Osteocyte (in vitro differentiated cells): ENCODE data around the gene SMIM14. TPM values are rescaled to one million over a fixed set of nuclear protein-coding genes. Genes with fewer than 3 reads are reported as not detected.

Source experiments
- DNase-seq: peaks from one replicate; pipeline ENCODE4 v3.0.0; 2021; ENCODE audit warnings: mixed read lengths; ENCODE audit not compliant: unreplicated experiment; ENCODE audit errors: extremely low spot score
- H3K27ac Mint-ChIP-seq: one replicate; pipeline ENCODE4 v1.8.0; 2021; ENCODE audit warnings: mild to moderate bottlenecking, mixed read lengths; ENCODE audit not compliant: unreplicated experiment
- H3K27me3 Mint-ChIP-seq: one replicate; pipeline ENCODE4 v1.8.0; 2021; ENCODE audit warnings: mixed read lengths; ENCODE audit not compliant: unreplicated experiment
- H3K36me3 Mint-ChIP-seq: one replicate; pipeline ENCODE4 v1.8.0; 2021; ENCODE audit warnings: mixed read lengths; ENCODE audit not compliant: unreplicated experiment
- H3K4me1 Mint-ChIP-seq: one replicate; pipeline ENCODE4 v1.8.0; 2021; ENCODE audit warnings: mixed read lengths; ENCODE audit not compliant: unreplicated experiment
- H3K4me3 Mint-ChIP-seq: one replicate; pipeline ENCODE4 v1.8.0; 2021; ENCODE audit warnings: mild to moderate bottlenecking, moderate library complexity, mixed read lengths; ENCODE audit not compliant: unreplicated experiment
- H3K9me3 Mint-ChIP-seq: one replicate; pipeline ENCODE4 v1.8.0; 2021; ENCODE audit warnings: mixed read lengths; ENCODE audit not compliant: unreplicated experiment
- CTCF ChIP-seq: fragments of 200-600 bp; sonication (generic); IDR thresholded peaks from 2 replicates; pipeline ENCODE4 v1.5.0; 2021; ENCODE audit warnings: antibody characterized with exemption, mild to moderate bottlenecking, moderate library complexity
- total RNA-seq: library from RNA; stranded (reverse); gene quantifications from 2 replicates; pipeline ENCODE4 v1.2.1, GENCODE V29; 2021

Gene SMIM14
- total RNA-seq, 1 donor from 2014 or later, result 67.1 TPM

GRCh38 chr4:39627413-39627812, 11.3 kb downstream of the SMIM14 start:
- DNase-seq, result peak; percentile 0
- Mint-ChIP-seq H3K4me1 (peaks cover 37% of the 10 kb centered on the region), H3K4me3 (no peak overlapping the region), H3K27ac (no peak overlapping the region), H3K9me3 (no peaks in the 10 kb centered on the region), H3K27me3 (no peaks in the 10 kb centered on the region), H3K36me3 (peaks cover 20% of the 10 kb centered on the region)
- no peak for TF ChIP-seq CTCF

DNA sequence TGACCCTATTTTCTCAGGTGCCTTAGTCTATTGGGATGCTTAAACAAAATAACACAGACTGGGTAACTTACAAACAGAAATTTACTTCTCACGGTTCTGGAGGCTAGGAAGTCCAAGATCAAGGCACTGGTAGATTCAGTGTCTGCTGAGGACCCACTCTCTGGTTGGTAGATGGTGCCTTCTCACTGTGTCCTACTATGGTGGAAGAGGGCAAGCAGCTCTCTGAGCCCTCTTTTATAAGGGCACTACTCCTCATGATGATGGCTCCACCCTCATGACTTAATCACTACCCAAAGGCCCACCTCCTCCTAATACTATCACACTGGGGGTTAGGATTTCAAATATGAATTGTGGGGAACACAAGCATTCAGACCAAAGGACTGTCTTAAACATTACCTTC, 11.8 kb downstream of the SMIM14 start:
- H3K4me1 Mint-ChIP-seq, result peaks cover 37% of the 10 kb centered on the region
- peaks cover 20% of the 10 kb centered on the region for H3K36me3 Mint-ChIP-seq
- TF ChIP-seq CTCF, result no peak
- no peaks in the 10 kb centered on the region for H3K9me3 Mint-ChIP-seq
- no peak overlapping the region for H3K4me3 Mint-ChIP-seq
- no peak overlapping the region for H3K27ac Mint-ChIP-seq
- H3K27me3 Mint-ChIP-seq, result no peaks in the 10 kb centered on the region
- DNase-seq, result peak; percentile 17

GRCh38 chr4:39626261-39626660, 12.4 kb downstream of the SMIM14 start:
- no peak for TF ChIP-seq CTCF
- Mint-ChIP-seq H3K36me3 (peaks cover 20% of the 10 kb centered on the region), H3K4me1 (peaks cover 42% of the 10 kb centered on the region), H3K4me3 (no peak overlapping the region), H3K9me3 (no peaks in the 10 kb centered on the region), H3K27ac (peak overlapping the region; percentile 12), H3K27me3 (no peaks in the 10 kb centered on the region)
- DNase-seq, result peak; percentile 3

GRCh38 chr4:39621582-39621981, 17.1 kb downstream of the SMIM14 start:
- peak overlapping the region; percentile 54 for H3K4me3 Mint-ChIP-seq
- peak overlapping the region; percentile 98 for H3K27ac Mint-ChIP-seq
- no peaks in the 10 kb centered on the region for H3K9me3 Mint-ChIP-seq
- no peaks in the 10 kb centered on the region for H3K27me3 Mint-ChIP-seq
- peaks cover 64% of the 10 kb centered on the region for H3K4me1 Mint-ChIP-seq
- DNase-seq, result no peak
- H3K36me3 Mint-ChIP-seq, result peaks cover 12% of the 10 kb centered on the region
- no peak for TF ChIP-seq CTCF

DNA sequence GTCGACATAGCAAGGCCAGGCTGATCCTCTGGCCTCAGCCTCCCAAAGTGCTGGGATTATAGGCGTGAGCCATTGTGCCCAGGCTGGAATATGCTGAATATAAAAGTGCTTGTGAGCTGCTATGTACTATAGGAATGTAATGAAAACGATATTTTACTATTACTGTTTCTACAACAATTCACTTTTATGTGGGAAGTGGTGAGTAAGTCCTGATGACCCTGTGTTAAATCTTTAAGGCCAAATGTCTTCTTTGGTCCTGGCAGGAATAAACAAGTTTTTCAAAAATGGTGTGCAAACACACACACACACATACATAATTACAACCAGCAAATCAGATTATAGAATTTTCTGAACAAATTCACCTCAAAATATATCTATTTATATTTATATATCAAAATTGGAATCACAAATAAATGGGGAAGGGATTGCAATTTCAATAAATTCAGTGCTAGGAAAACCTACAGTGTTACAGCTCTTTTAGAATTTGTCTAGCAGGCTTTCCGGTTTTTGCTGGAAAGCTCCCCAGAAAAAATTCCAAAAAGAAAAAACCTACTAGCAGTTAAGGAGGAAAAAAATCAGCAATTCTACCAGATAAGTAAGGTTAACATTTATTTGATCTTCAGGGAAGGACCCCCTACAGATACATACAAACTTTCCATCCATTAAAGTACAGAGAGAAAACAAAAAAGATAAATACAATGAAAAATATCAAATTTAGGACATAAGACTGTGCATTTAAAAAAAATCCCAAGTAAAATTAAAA, 17.9 kb downstream of the SMIM14 start:
- Mint-ChIP-seq H3K4me3 (no peak overlapping the region), H3K27me3 (no peaks in the 10 kb centered on the region), H3K9me3 (no peaks in the 10 kb centered on the region), H3K27ac (peak overlapping the region; percentile 98), H3K36me3 (peaks cover 8% of the 10 kb centered on the region), H3K4me1 (peaks cover 69% of the 10 kb centered on the region)
- no peak for TF ChIP-seq CTCF
- no peak for DNase-seq
